NCI-H510A treated with DMSO at 0.1 percent for 48 hours (cell line): Measurements from ENCODE around the gene ARL1.
A peak's percentile ranks its signal among the peaks of the same experiment; 100 is the strongest.
"Not testable (repeated sequence)": the region's sequence is repeated elsewhere in the genome, so short reads cannot be mapped to it uniquely, and the experiment has no call there.

Experiments
- DNase-seq: peaks from one replicate; lab custom pipeline; 2025; lab: John Stamatoyannopoulos, UW

ARL1 gene

DNA sequence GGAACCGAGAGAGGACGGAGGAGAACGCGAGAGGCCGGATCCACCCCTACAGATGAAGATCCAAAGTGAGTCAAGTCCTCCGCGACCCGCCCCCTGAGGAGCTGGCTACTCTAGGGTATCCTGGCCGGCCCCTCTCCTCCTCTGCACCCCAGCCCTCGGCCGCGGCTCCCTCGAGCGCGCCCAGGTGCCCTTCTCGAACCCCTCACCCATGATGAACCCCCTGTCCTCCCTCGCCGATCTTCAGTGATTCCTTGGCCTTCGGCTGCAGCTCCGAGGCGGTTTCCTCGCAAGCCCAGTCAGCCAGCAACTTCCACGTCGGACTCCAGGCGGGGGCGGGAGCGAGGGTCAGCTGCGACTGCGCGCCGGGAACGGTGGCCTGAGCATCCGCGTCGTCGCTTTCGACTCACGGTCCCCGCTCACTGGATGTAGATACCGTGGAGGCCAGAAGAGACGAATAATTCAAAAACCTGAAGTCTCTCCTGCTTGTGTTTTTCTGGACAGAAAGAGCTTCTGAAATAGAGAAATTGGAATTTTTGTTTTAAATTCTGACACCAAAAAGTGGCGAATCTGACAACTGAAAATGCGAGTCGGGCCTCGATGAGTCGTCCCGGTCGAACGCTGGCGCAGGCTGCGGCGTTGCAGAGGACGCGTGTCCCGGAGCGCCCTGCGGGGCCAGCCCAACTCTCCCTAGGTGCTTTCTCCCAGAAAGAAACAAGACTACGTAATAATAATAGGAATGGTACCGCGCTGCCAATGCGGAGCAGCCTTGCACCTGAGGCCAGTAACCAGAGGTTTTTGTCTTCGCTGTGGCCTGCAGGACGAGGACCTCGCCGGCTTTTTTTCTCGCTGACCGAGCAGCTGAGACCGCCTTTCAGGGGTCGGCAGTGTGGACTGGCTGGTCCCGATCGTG is at the start of gene ARL1:
TSS of gene ARL1 (minus strand) at position 337 of the 910 bp plus-strand sequence. CDS start at position 210, 127 bp downstream.
- peak; percentile 75 for DNase-seq

DNA sequence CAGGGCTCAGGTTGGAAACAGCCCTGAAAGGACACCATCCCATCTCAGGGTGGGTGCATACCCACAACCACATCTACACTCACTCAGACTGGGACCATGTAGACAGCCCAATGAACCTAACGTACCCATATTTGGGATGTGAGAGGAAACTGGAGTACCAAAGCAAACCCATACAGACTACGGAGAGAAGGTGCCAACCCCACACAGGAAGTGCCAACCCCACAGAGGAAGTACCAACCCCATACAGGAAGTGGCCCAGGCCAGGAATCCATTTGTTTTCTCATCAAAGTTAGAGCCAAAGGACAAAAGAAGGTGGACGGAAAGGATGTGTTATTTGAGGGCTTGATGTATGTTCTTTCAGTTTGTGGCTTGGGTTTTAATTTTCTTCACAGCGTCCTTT is 48.1 kb upstream of the ARL1 start:
- DNase-seq: no peak

DNA sequence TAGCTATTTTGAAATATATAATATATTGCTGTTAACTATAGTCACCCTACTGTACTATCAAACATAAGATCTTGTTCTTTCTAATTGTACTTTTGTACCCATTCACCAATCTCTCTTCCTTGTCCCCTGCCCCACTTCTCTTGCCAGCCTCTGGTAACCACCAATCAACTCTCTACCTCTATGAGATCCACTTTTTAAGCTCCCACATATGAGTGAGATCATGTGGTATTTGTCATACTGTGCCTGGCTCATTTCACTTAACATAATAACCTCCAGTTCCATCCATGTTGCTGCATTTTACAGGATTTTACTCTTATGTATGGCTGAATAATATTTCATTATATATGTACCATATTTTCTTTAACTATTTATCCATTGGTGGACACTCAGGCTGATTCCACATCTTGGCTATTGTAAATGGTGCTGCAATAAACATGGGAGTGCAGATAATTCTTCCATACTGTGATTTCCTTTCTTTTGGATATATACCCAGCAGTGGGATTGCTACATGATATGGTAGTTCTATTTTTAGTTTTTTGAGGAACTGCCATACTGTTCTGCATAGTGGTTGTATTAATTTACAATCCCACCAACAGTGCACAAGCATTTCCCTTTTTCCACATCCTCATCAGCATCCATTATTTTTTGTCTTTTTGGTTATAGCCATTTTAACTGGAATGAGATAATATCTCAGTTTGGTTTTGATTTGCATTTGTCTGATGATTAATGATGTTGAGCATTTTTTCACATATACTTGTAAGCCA is 34.1 kb upstream of the ARL1 start:
- DNase-seq: no peak

DNA sequence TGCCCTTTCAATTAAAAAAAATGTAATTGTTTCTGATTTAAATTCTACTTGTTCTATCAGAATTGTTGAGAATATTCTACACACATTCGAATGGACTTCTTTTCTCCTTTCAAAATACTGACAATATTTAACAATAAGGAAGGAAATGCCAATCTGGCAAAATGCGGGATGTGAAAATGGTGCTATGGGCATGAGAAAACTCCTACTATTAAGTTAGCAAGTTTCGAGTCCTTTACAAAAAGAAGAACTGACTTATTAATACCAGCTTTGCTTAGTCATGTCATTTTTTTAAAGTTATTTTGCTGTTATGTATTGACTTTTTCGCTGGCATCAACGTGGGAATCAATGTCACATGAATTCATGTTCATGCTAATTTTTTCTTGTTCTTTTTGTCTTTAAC is 31.7 kb upstream of the ARL1 start:
- DNase-seq: no peak

DNA sequence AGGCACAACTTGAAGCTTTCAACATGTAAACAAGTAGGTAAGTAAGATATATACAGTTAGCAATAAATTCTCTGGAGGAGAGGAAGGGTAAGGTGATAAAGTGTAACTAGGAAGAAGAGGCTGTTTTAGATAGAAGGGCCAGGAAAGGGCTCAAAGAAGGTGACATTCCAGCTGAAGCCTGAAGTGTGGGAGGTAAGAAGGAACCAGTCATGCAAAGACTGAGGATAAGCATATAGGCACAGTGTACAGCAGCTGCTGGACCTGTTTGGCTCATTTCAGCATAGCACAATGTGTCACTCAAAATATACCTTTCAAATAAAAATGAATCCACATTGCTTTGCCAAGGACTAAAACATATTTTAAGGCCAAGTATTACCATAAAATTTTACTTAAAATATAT is 28.6 kb upstream of the ARL1 start:
- no peak for DNase-seq

DNA sequence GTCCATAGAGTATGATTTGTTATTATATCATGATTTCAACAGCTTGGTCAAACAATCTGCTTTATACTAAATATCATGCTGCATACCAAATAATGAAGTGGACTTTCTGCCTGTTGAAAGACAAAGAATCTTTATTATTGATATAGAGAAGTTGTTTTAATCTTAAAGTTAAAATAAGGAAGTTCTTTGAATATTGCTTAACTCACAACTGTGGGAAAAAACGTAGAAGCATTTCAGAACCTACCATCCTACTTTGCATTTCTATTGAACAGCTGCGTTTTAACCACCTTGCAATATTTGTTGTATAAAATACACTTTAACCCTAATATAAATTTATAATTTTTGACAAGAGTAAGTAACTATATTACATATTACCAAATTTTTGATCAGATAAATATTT is 22.9 kb upstream of the ARL1 start:
- DNase-seq: no peak

DNA sequence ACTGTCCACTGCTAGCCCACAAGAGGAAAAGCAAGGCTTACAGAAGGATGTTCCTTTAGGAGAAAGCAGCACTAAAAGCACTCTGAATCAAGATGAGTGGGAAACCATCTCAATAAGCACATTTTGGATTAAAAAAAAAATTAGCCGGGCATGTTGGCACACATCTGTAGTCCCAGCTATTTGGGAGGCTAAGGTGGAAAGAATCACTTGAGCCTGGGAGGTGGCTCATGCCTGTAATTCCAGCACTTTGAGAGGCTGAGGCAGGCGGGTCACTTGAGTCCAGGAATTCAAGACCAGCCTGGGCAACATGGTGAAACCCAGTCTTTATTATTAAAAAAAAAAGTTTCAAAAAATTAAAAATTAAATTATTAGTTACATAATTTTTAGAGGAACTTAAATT is 17.0 kb upstream of the ARL1 start:
- DNase-seq: no peak

DNA sequence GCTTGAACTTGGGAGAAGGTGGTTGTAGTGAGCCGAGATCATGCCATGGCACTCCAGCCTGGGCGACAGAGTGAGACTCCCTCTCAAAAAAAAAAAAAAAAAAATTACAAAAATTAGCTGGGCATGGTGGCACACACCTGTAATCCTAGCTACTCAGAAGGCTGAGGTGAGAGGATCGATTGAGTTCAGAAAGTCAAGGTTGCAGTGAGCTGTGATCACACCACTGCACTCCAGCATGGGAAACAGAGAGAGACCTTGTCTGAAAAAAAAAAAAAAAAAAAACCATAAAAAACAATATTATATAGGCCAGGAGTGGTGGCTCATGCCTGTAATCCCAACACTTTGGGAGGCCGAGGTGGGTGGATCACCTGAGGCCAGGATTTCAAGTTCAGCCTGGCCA is 14.5 kb upstream of the ARL1 start:
- DNase-seq: not testable (repeated sequence)

DNA sequence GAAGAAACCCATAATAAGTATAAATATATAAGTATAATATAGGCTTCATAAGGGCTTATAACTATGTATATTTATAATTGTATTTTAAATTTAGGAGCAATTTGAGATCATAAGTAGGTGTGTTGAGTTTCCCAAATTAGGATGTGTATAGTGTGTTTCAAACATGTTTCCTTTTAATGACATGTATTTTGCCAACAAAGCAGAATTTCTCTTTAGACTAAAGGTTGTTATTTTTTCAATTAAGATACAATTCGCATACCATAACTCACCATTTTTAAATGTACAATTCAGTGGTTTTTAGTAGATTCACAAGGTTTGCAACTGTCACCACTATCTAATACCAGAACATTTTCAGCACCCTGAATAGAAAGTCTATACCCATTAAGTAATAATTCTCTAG is 7.7 kb upstream of the ARL1 start:
- DNase-seq: no peak

DNA sequence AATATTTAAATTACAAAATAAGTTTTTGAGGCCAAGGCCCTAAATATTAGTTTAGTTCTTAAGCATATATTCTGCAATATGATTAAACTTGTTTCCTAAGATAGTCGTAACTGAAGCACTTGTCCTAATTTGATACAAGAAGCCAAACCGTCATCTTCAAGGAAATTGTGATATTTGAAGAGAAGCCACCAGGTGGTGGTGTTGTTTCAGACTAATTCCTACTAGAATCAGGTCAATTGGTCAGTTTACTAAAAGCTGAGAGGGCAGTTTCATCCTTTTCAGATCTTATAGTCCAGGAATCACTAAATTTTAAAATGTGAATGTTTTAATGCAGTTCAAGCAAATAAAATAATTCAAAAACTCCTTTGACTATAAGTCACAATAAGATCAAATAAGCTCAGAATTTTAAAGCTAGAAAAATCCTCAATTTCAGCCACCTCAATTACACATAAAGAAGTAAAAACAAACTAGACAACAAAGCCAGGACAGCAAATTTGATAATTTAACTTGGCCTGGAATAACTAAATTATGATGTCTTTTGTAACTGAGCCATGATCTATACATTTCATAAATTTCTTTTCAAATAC is 7.1 kb upstream of the ARL1 start:
- DNase-seq: peak; percentile 86

DNA sequence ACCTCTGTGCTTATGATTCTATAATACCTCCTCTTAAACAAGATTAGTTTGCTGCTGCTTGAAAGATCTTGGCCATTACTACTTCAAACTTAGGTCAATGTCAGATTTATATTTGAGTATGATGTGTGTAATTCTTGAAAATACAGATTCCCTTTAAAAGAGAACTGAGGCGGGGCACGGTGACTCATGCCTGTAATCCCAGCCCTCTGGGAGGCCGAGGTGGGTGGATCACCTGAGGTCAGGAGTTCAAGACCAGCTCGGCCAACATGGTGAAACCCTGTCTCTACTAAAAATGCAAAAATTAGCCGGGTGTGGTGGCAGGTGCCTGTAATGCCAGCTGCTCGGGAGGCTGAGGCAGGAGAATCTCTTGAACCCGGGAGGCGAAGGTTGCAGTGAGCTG is 2.6 kb upstream of the ARL1 start:
- DNase-seq: not testable (repeated sequence)

DNA sequence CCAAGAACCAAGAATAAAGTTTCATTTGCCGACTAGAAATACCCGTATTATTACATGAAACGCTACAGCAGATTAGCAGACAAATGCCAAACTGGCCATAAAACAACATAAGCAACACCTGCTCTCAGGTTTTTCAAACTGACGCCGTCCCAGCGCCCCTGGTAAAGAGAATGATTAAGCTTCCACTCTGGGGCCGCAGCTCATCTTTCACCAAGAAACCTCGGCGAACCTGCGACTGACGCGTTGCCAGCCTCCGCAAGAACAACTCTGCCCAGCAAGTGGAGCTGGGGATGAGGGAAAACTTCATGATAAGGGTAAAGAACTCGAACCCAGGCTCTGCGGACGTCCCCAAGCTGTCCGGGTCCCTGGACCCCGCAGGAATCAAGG is 530 bp downstream of the ARL1 start:
- peak; percentile 69 for DNase-seq

DNA sequence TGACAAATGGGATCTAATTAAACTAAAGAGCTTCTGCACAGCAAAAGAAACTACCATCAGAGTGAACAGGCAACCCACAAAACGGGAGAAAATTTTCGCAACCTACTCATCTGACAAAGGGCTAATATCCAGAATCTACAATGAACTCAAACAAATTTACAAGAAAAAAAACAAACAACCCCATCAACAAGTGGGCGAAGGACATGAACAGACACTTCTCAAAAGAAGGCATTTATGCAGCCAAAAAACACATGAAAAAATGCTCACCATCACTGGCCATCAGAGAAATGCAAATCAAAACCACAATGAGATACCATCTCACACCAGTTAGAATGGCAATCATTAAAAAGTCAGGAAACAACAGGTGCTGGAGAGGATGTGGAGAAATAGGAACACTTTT is 16.4 kb downstream of the ARL1 start:
- DNase-seq: not testable (repeated sequence)

DNA sequence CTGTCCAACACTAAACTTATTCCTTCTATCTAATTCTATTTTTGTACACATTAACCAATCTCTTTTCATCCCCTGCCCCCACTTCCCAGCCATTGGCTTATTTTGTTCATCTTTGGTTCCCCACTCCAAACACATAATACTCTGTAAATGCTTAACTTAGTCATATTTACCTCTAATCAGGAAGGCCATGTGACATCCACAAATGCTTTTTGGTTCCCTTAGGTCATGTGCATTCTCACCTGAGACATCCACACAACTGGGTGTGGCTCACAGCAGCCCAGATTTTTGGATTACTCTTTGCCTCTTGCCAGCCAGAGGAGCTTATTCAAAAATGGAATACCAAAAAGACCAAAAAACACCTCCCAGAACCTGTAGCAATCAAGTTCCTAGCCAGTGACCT is 28.4 kb downstream of the ARL1 start:
- no peak for DNase-seq

DNA sequence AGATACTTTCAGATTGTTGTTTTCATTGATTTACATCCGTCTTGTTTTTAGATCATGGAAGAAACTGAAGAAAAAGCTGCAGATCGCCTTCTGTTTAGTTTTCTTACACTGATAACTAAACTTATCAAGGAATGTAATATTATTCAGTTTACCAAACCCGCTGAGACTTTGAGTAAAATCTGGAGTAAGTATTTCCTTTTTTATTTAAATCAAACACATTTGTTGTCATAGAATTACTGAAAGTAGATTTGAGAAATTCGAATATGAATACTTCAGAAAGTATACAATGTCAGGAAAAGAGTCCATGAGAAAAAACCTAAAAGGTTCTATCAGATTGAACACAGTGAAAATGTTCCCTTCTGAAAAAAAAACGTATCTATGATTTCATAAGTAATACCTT is 32.0 kb downstream of the ARL1 start:
- no peak for DNase-seq

DNA sequence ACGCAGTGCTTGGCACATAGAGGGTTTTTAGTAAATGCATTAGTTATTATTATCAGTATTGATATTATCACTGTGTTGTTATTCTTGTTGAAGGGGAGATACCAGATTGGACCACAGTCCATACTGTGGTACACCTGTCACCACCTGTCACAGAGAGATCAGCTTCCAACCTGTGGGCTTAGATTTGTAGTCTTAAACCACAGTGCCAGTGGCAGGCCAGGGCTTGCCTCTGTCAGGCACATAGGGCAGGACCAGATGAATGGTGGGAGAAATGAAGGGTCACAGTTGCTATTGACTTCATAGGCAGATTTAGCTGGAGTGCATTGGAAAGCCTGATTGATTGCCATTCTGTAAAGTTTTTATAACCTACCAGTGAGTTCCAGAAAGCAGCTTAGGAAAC is 35.1 kb downstream of the ARL1 start:
- DNase-seq: no peak

DNA sequence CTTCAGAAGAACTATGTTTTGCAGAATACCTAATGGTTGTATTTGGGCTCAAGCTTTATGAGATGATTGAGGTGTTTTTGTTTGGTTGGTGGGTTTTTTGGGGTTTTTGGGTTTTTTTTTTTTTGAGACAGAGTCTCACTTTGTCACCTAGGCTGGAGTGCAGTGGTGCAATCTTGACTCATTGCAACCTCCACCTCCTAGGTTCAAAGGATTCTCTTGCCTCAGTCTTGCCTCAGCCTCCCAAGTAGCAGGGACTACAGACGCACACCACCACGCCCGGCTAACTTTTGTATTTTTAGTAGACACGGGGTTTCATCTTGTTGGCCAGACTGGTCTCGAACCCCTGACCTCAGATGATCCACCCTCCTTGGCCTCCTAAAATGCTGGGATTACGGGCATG is 39.6 kb downstream of the ARL1 start:
- no peak for DNase-seq

DNA sequence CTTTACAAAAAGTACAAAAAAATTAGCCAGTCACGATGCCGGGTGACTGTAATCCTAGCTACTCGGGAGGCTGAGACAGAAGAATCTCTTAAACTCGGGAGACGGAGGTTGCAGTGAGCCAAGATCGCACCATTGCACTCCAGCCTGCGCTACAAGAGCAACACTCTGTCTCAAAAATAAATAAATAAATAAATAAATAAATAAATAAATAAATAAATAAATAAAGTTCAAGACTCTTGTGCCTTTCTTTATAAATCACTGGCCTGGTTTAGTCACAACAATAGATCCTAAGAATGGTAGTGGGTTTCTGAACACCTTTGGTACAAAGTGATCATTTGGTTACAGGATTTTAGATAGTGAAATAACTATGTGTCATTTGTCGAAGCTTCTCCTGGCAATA is 46.1 kb downstream of the ARL1 start:
- no peak for DNase-seq

DNA sequence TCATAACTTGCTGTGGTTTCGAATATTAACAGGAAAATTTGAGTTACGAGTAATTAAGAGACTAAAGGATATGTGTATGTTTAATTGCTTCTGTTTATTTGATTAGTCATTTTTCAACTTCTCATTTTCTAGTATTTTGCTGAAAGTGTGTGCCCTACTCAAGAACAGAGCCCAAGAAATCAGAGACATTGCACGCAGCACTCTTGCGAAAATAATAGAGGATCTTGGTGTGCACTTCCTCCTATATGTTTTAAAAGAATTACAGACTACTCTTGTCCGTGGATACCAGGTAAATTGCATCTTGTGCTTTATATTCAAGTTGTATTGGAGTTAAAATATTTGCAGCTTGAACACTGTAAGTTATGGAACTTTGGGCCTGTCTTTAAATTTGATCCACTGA is 50.8 kb downstream of the ARL1 start:
- DNase-seq: no peak

DNA sequence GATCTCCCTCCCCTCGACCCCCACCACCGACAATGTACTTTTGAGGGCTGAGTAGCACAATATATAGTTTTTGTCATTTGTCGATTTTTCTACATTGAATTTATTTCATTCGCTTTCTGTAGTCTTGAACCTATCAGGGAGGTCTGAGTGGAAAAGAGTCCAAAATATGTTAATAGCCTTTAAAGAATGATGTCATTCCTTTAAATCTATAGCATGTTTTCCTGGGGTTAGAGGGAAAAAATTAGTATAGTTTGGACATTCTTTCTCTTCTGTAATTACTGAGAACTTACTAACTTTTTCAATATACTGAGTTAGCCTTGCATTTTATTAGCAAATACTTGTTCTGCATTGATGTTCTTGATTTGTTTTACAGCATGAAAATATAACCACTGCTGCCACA is 55.9 kb downstream of the ARL1 start:
- DNase-seq: no peak

DNA sequence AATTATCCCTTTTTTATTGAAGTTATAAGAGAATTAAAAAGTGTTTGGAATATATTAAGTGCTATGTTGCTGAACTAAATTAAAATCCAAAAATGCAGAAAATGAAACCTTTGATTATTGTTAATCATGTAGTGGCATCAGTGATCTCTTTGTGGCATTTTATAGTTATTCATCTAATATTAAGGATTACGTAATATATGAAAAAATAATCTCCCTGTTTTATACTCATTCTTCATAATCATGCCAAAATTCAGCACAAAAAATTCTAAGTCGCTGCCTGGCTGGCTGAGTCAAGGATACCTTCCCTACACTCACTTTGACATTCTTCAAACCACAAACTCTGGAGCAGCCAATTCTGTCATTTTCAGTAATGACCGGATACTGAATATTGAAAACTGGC is 63.7 kb downstream of the ARL1 start:
- no peak for DNase-seq
